HepG2 (cell line): ENCODE measurements around the gene PPP1R13B. TPM values are rescaled to one million over a fixed set of nuclear protein-coding genes. Genes with fewer than 3 reads are reported as not detected.

Experiments used
- ATM ChIP-seq: fragments of 450-650 bp; IDR thresholded peaks from 2 replicates; pipeline ENCODE4 v1.7.1; 2017; ENCODE audit warnings: mild to moderate bottlenecking, borderline replicate concordance
- FOXK2 ChIP-seq: fragments of 450-650 bp; IDR thresholded peaks from 2 replicates; pipeline ENCODE4 v1.6.1; 2016
- HOXA9 ChIP-seq: sonication (generic); formaldehyde crosslinking; IDR thresholded peaks from 2 replicates; pipeline ENCODE4 v1.8.1; 2022; ENCODE audit warnings: missing genetic modification reagents, mild to moderate bottlenecking, moderate library complexity, borderline replicate concordance
- JUN ChIP-seq: sonication (generic); formaldehyde crosslinking; IDR thresholded peaks from 2 replicates; pipeline ENCODE4 v1.4.0; 2020; ENCODE audit warnings: mild to moderate bottlenecking, missing genetic modification reagents
- KMT2B ChIP-seq: IDR thresholded peaks from 2 replicates; pipeline ENCODE4 v1.6.1; 2016; ENCODE audit warnings: missing genetic modification reagents, missing compliant biosample characterization
- MAFK ChIP-seq, 2 experiments: IDR thresholded peaks in 1 of 2; conservative IDR thresholded peaks in 1 of 2; 2 replicates each; pipeline ENCODE4 v1.6.1; 2011; ENCODE audit warnings: improper control_type of control experiment in 2 of 2, low read length in 2 of 2
- MED8 ChIP-seq: sonication (generic); formaldehyde crosslinking; IDR thresholded peaks from 2 replicates; pipeline ENCODE4 v1.8.1; 2023; ENCODE audit warnings: mild to moderate bottlenecking, missing genetic modification reagents; ENCODE audit not compliant: insufficient replicate concordance
- MXD3 ChIP-seq: IDR thresholded peaks from 2 replicates; pipeline ENCODE4 v1.6.1; 2016; ENCODE audit warnings: mild to moderate bottlenecking, missing biosample characterization, missing genetic modification reagents
- SAP130 ChIP-seq: IDR thresholded peaks from 2 replicates; pipeline ENCODE4 v1.6.1; 2016; ENCODE audit warnings: low read depth
- XBP1 ChIP-seq: sonication (generic); formaldehyde crosslinking; IDR thresholded peaks from 2 replicates; pipeline ENCODE4 v1.5.0; 2020; ENCODE audit warnings: missing genetic modification reagents
- ZMYM4 ChIP-seq: sonication (generic); formaldehyde crosslinking; IDR thresholded peaks from 2 replicates; pipeline ENCODE4 v1.8.1; 2023; ENCODE audit warnings: mild to moderate bottlenecking, missing genetic modification reagents
- ZNF180 ChIP-seq: sonication (generic); formaldehyde crosslinking; IDR thresholded peaks from 2 replicates; pipeline ENCODE4 v1.4.0; 2020; ENCODE audit warnings: low read depth, missing genetic modification reagents, borderline replicate concordance
- ZNF24 ChIP-seq: fragments of 450-650 bp; IDR thresholded peaks from 2 replicates; pipeline ENCODE4 v1.6.1; 2017; ENCODE audit warnings: antibody characterized with exemption, mild to moderate bottlenecking
- ZNF468 ChIP-seq: sonication (generic); formaldehyde crosslinking; IDR thresholded peaks from 2 replicates; pipeline ENCODE4 v1.8.0; 2022; ENCODE audit warnings: mild to moderate bottlenecking, moderate library complexity, missing genetic modification reagents
- ZNF670 ChIP-seq: sonication (generic); formaldehyde crosslinking; IDR thresholded peaks from 2 replicates; pipeline ENCODE4 v1.8.0; 2022; ENCODE audit warnings: mild to moderate bottlenecking, missing genetic modification reagents, borderline replicate concordance
- ZNF674 ChIP-seq: sonication (generic); formaldehyde crosslinking; IDR thresholded peaks from 2 replicates; pipeline ENCODE4 v1.5.0; 2020; ENCODE audit warnings: low read depth, mild to moderate bottlenecking, missing genetic modification reagents
- ZNF788 ChIP-seq: sonication (generic); formaldehyde crosslinking; IDR thresholded peaks from 2 replicates; pipeline ENCODE4 v1.5.0; 2020; ENCODE audit warnings: mild to moderate bottlenecking, missing genetic modification reagents, borderline replicate concordance
- ZNF83 ChIP-seq: sonication (generic); formaldehyde crosslinking; IDR thresholded peaks from 2 replicates; pipeline ENCODE4 v1.4.0; 2020; ENCODE audit warnings: missing genetic modification reagents, mild to moderate bottlenecking, borderline replicate concordance
- polyA plus RNA-seq, 8 experiments: library from polyadenylated mRNA; depleted of rRNA in 3 of 8; stranded (reverse) in 7 of 8; unstranded in 1 of 8; fragments of >200 nt; fragmentation: Illumina TruSeq in 4 of 8; extraction: Trizol in 4 of 8; gene quantifications; 2 replicates each; pipeline versions ENCODE4 v1.2.1 to v1.2.3, GENCODE V29; 2011 to 2016; ENCODE audit warnings: low read depth in 4 of 8, missing spikeins in 1 of 8, mixed read lengths in 1 of 8; ENCODE audit not compliant: insufficient read depth in 1 of 8
- total RNA-seq, 5 experiments: library from RNA; depleted of rRNA; stranded (reverse); fragments of >200 nt; fragmentation: Illumina TruSeq; extraction: Trizol; gene quantifications; 2 replicates each; pipeline ENCODE4 v1.2.3, GENCODE V29; 2016; ENCODE audit warnings: low read depth in 1 of 5
- TF ChIP-seq, protein P1 (sequence below): sonication (generic); formaldehyde crosslinking; IDR thresholded peaks from 2 replicates; pipeline ENCODE4 v1.4.0; 2020; ENCODE audit warnings: missing genetic modification reagents
- TF ChIP-seq, protein P2 (sequence below): sonication (generic); formaldehyde crosslinking; IDR thresholded peaks from 2 replicates; pipeline ENCODE4 v1.4.0; 2020; ENCODE audit warnings: missing genetic modification reagents, borderline replicate concordance
- TF ChIP-seq, protein P3 (sequence below): sonication (generic); IDR thresholded peaks from 2 replicates; pipeline ENCODE4 v1.6.1; 2016; ENCODE audit warnings: low read depth, borderline replicate concordance

Gene PPP1R13B
- total and polyA plus RNA-seq, 2 of the 13 experiments (the other 11 are each of a cell fraction or from before 2014, with no cell fraction given), result 4.6 to 9.4 TPM

- TF ChIP-seq, protein P1, sequence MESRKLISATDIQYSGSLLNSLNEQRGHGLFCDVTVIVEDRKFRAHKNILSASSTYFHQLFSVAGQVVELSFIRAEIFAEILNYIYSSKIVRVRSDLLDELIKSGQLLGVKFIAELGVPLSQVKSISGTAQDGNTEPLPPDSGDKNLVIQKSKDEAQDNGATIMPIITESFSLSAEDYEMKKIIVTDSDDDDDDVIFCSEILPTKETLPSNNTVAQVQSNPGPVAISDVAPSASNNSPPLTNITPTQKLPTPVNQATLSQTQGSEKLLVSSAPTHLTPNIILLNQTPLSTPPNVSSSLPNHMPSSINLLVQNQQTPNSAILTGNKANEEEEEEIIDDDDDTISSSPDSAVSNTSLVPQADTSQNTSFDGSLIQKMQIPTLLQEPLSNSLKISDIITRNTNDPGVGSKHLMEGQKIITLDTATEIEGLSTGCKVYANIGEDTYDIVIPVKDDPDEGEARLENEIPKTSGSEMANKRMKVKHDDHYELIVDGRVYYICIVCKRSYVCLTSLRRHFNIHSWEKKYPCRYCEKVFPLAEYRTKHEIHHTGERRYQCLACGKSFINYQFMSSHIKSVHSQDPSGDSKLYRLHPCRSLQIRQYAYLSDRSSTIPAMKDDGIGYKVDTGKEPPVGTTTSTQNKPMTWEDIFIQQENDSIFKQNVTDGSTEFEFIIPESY (CRISPR knock-in tag), result no peak
- TF ChIP-seq JUN (CRISPR knock-in tag), result no peak
- TF ChIP-seq ATM, result no peak
- TF ChIP-seq ZNF674 (CRISPR knock-in tag), result no peak
- TF ChIP-seq, protein P2, sequence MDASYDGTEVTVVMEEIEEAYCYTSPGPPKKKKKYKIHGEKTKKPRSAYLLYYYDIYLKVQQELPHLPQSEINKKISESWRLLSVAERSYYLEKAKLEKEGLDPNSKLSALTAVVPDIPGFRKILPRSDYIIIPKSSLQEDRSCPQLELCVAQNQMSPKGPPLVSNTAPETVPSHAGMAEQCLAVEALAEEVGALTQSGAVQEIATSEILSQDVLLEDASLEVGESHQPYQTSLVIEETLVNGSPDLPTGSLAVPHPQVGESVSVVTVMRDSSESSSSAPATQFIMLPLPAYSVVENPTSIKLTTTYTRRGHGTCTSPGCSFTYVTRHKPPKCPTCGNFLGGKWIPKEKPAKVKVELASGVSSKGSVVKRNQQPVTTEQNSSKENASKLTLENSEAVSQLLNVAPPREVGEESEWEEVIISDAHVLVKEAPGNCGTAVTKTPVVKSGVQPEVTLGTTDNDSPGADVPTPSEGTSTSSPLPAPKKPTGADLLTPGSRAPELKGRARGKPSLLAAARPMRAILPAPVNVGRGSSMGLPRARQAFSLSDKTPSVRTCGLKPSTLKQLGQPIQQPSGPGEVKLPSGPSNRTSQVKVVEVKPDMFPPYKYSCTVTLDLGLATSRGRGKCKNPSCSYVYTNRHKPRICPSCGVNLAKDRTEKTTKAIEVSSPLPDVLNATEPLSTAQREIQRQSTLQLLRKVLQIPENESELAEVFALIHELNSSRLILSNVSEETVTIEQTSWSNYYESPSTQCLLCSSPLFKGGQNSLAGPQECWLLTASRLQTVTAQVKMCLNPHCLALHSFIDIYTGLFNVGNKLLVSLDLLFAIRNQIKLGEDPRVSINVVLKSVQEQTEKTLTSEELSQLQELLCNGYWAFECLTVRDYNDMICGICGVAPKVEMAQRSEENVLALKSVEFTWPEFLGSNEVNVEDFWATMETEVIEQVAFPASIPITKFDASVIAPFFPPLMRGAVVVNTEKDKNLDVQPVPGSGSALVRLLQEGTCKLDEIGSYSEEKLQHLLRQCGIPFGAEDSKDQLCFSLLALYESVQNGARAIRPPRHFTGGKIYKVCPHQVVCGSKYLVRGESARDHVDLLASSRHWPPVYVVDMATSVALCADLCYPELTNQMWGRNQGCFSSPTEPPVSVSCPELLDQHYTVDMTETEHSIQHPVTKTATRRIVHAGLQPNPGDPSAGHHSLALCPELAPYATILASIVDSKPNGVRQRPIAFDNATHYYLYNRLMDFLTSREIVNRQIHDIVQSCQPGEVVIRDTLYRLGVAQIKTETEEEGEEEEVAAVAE (CRISPR knock-in tag), result no peak
- no peak for TF ChIP-seq KMT2B (CRISPR knock-in tag)
- no peak for TF ChIP-seq ZNF83 (CRISPR knock-in tag)
- no peak for TF ChIP-seq FOXK2
- TF ChIP-seq, protein P3, sequence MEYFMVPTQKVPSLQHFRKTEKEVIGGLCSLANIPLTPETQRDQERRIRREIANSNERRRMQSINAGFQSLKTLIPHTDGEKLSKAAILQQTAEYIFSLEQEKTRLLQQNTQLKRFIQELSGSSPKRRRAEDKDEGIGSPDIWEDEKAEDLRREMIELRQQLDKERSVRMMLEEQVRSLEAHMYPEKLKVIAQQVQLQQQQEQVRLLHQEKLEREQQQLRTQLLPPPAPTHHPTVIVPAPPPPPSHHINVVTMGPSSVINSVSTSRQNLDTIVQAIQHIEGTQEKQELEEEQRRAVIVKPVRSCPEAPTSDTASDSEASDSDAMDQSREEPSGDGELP, result peak; percentile 52; the same call in 1 of the 2 replicates
- TF ChIP-seq ZNF670, result no peak
- no peak for TF ChIP-seq ZNF468 (CRISPR knock-in tag)
- no peak for TF ChIP-seq MAFK (conservative IDR thresholded peaks at IDR 0.05 in 1 of 2, IDR thresholded peaks at IDR 0.05 in 1 of 2; ENCODE audit: low read length in 2 of 2)
- no peak for TF ChIP-seq ZNF788 (CRISPR knock-in tag)
- no peak for TF ChIP-seq HOXA9 (CRISPR knock-in tag)
- no peak for TF ChIP-seq ZNF24
- TF ChIP-seq ZNF180 (CRISPR knock-in tag), result no peak
- no peak for TF ChIP-seq MXD3
- no peak for TF ChIP-seq MED8 (CRISPR knock-in tag)
- TF ChIP-seq ZMYM4, result peak; percentile 67; the same call in 1 of the 2 replicates
- TF ChIP-seq XBP1 (CRISPR knock-in tag), result no peak
- peak; percentile 61 for TF ChIP-seq SAP130 (CRISPR knock-in tag)
Observed at GRCh38 chr14:103862393-103862782, 15.0 kb upstream of the PPP1R13B start (continued).
